ENCODE data around the gene PEAK3. TPM values are rescaled to one million over a fixed set of nuclear protein-coding genes. Genes with fewer than 3 reads are reported as not detected.

Gene PEAK3
- total and polyA plus RNA-seq, 10 of the 15 experiments (the other 5 are each of a cell fraction or from before 2014, with no cell fraction given): 0.03 to 0.10 (median 0.05) TPM; not detected in 7

DNA sequence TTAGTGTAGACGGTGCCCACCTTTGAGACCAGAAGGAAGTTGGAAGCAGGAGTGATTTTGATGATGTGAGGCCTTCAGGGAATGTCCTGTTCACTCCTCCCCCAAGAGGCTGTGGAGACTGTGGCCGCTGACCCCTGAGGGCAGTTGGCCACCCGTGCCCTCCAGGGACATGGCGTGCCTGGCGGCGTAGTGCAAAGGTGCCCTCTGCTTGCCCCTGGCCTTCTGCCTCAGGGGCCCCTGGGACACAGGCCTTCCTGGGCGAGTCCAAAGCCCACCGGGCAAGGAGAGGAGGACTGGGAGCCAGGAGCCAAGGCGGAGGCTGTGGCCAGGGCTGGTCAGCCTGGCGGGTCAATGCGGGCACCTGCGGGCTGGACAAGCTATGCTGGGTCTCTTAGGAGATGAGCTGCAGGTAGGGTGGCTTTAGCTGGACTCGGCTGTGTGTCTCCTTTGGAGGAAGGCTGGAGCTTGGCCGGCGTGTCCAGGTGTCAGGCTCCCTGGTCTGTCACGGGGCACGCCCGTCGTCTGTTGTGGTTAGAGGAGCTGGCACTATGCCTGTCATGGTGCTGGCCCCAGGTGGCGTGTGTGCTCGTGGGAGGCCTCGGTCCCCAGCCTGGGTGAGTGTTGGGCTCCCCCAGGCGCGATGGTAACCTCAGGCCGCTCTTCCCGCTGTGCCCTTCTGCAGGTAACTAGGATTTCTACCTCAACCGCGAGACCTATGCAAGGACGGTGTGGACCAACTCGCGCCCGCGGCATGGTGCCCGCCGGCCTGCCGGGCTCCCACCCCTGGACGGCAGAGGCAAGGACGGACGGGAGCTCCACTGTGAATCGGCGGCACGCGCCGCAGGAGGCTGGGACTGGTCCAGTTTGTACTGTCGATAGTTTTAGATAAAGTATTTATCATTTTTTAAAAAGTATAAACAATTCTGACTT lies 52.6 kb downstream of the PEAK3 start (continued):
- TF ChIP-seq, protein P1, sequence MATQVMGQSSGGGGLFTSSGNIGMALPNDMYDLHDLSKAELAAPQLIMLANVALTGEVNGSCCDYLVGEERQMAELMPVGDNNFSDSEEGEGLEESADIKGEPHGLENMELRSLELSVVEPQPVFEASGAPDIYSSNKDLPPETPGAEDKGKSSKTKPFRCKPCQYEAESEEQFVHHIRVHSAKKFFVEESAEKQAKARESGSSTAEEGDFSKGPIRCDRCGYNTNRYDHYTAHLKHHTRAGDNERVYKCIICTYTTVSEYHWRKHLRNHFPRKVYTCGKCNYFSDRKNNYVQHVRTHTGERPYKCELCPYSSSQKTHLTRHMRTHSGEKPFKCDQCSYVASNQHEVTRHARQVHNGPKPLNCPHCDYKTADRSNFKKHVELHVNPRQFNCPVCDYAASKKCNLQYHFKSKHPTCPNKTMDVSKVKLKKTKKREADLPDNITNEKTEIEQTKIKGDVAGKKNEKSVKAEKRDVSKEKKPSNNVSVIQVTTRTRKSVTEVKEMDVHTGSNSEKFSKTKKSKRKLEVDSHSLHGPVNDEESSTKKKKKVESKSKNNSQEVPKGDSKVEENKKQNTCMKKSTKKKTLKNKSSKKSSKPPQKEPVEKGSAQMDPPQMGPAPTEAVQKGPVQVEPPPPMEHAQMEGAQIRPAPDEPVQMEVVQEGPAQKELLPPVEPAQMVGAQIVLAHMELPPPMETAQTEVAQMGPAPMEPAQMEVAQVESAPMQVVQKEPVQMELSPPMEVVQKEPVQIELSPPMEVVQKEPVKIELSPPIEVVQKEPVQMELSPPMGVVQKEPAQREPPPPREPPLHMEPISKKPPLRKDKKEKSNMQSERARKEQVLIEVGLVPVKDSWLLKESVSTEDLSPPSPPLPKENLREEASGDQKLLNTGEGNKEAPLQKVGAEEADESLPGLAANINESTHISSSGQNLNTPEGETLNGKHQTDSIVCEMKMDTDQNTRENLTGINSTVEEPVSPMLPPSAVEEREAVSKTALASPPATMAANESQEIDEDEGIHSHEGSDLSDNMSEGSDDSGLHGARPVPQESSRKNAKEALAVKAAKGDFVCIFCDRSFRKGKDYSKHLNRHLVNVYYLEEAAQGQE (IDR thresholded peaks at IDR 0.05; ENCODE audit: low read depth, low read length): no peak
- TF ChIP-seq ZNF24 (IDR thresholded peaks at IDR 0.05): no peak

DNA sequence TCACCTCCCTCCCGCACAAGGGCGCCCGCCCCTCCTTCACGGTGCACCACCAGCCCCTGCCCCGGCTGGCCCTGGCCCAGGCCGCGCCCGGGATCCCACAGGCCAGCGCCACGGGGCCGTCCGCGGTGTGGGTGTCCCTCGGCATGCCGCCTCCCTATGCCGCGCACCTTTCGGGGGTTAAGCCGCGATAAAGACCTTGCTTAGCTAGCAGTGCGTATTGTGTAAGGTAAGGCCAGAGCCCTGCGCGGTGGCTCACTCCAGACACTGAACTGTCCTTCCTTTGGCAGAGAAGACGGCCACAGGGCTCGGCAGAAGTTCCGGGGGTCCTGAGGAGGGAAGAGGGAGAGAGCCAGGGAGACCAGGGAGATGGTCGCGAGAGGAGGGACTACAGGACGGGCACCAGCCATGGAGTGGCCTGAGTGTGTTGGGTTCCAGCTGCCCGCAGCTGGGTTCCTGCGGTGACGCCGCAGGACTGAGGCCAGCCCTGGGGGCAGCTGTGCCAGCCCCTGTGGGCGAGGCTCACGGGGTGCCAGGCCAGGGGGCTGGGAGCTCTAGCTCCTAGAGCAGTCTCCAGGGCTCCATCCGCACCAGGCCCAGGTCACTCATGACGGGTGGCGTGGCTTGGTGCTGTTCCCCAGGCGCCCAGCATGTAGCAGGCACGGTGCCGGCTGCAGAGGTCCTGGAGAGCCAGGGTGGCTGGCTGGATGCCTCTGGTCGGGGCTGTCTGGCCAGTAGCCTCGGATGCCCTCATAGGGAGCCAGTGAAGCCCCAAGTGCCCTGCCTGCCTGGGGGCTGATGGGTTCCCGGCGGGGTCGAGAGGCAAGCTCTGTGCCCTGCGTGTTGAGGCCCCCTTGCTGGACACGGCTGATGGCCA lies 53.6 kb downstream of the PEAK3 start:
- ATAC-seq: no peak
- Histone ChIP-seq H3K27ac (ENCODE audit: control insufficient read depth, insufficient read depth) (no peak overlapping the region), H3K9ac (ENCODE audit: control insufficient read depth, insufficient read depth, low read length) (no peak overlapping the region), H3K4me1 (ENCODE audit: control insufficient read depth, insufficient read depth, low read length) (peaks cover 2% of the 10 kb centered on the region; the same call in 1 of the 2 replicates), H3K36me3 (ENCODE audit: control insufficient read depth in 2 of 2, insufficient read depth in 2 of 2, low read length in 1 of 2) (peaks cover 0 to 41% of the 10 kb centered on the region in 2 experiments; a peak in 3 of 4 replicates), H4K20me1 (ENCODE audit: control insufficient read depth, insufficient read depth) (no peaks in the 10 kb centered on the region), H3K79me2 (ENCODE audit: control insufficient read depth, insufficient read depth, low read length) (peaks cover 4% of the 10 kb centered on the region), H2AFZ (ENCODE audit: control insufficient read depth, low read depth, low read length) (no peak overlapping the region), H3K4me3 (no peak overlapping the region), H3K9me3 (replicated peaks; ENCODE audit: control insufficient read depth, insufficient read depth, low read length) (no peaks in the 10 kb centered on the region), H3K27me3 (replicated peaks in 1 of 2; ENCODE audit: control insufficient read depth in 2 of 2, insufficient read depth in 2 of 2, low read length in 1 of 2) (no peaks in the 10 kb centered on the region), H3K4me2 (ENCODE audit: control insufficient read depth, insufficient read depth) (no peak overlapping the region)
- DNase-seq (ENCODE audit: low read depth, low spot score): no peak
- no TSS peak for BruUV-seq (replicated peaks)
- TF ChIP-seq POLR2AphosphoS2 (IDR thresholded peaks at IDR 0.05; ENCODE audit: low read depth, low read length) (peak; percentile 68; the same call in 1 of the 2 replicates), ASH2L (IDR thresholded peaks at IDR 0.05; ENCODE audit: borderline replicate concordance, low read depth) (no peak), POLR2A (IDR thresholded peaks at IDR 0.05; ENCODE audit: low read depth, low read length) (peak; percentile 50; the same call in 1 of the 2 replicates), HDAC6 (IDR thresholded peaks at IDR 0.05; ENCODE audit: unreplicated experiment) (no peak), KLF5 (IDR thresholded peaks at IDR 0.05; ENCODE audit: partially characterized antibody) (no peak), BACH1 (IDR thresholded peaks at IDR 0.05; ENCODE audit: borderline replicate concordance) (no peak)
- TF ChIP-seq, protein P2, sequence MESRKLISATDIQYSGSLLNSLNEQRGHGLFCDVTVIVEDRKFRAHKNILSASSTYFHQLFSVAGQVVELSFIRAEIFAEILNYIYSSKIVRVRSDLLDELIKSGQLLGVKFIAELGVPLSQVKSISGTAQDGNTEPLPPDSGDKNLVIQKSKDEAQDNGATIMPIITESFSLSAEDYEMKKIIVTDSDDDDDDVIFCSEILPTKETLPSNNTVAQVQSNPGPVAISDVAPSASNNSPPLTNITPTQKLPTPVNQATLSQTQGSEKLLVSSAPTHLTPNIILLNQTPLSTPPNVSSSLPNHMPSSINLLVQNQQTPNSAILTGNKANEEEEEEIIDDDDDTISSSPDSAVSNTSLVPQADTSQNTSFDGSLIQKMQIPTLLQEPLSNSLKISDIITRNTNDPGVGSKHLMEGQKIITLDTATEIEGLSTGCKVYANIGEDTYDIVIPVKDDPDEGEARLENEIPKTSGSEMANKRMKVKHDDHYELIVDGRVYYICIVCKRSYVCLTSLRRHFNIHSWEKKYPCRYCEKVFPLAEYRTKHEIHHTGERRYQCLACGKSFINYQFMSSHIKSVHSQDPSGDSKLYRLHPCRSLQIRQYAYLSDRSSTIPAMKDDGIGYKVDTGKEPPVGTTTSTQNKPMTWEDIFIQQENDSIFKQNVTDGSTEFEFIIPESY (IDR thresholded peaks at IDR 0.05): peak; percentile 37; the same call in 1 of the 2 replicates
- WGBS (ENCODE audit: insufficient coverage, insufficient replicate concordance, low lambda C conversion rate, missing lambda C conversion rate): 91% methylated on average over 46 of the region's 48 CpGs
- RAD21 ChIA-PET (ENCODE audit: unreplicated experiment): interaction anchor here (1.1 to 1.5 kb wide), 3 partner anchors 7 to 72 kb away, joined by 3 to 4 read pairs (median 3); partner anchors contain the start of gene PLEKHJ1
- intact Hi-C loops (cut with micrococcal nuclease; ENCODE audit: unreplicated experiment): no loop called here
- FAIRE-seq: no peak
- POLR2A ChIA-PET: interaction anchor here (0.5 to 1.0 kb wide), 2 partner anchors 61 to 95 kb away, joined by 5 to 7 read pairs; no protein-coding TSS in a partner anchor
- in situ Hi-C loops (cut with MboI): no loop called here
- CTCF ChIA-PET: interaction anchor here (2.0 kb wide), 1 partner anchor 72 kb away, joined by 6 read pairs; no protein-coding TSS in a partner anchor
- SMC1A ChIA-PET (ENCODE audit: uncharacterized antibody, unreplicated experiment): no interaction called here
